HG03066 (cell line): Measurements from ENCODE around the gene TMEM225B.
A peak's percentile ranks its signal among the peaks of the same experiment; 100 is the strongest.
"Not testable (repeated sequence)": the region's sequence is repeated elsewhere in the genome, so short reads cannot be mapped to it uniquely, and the experiment has no call there.

ENCODE experiments used
- ATAC-seq: cut with Tn5 transposase; IDR thresholded peaks from one replicate; pipeline ENCODE4 v1.9.1; 2021; ENCODE audit warnings: low read depth; ENCODE audit not compliant: unreplicated experiment

The TMEM225B gene, protein sequence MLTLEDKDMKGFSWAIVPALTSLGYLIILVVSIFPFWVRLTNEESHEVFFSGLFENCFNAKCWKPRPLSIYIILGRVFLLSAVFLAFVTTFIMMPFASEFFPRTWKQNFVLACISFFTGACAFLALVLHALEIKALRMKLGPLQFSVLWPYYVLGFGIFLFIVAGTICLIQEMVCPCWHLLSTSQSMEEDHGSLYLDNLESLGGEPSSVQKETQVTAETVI

DNA sequence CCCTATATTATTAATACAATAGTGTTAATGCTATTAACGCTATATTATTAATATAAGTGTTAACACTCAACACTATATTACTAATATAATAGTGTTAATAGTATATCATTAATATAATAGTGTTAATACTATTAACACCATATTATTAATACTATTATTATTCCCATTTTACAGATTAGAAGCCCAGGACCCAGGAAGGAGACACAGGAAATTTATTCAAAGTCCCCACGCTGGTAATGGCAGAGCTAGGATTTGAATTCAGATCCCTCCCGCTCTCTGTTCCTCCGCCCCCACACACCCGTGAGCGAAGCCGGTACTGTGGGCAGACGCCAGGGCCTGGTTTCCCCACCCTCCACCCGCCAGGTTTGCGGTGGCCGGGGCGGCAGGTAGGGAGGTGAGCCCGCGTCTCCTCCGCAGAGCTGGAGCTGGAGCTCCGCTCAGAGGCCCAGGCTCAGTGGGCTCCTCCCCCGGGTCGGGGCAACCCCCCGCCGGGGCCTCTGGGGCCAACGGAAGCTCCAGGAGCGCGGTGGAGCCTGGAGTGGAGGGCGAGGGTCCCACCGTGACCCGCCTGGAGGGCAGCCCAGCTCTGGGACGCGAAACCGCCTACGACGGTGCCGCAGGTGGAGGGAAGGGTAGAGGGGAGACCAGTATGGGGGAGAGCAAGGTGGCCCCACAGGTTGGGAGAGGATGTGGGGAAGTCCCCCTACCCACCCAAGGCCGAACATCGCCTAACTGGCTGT lies at the start of gene TMEM225B:
Gene TMEM225B (plus strand): TSS at position 506 of the 740 bp plus-strand sequence. CDS start 6,122 bp downstream, outside the sequence.
- no peak for ATAC-seq

DNA sequence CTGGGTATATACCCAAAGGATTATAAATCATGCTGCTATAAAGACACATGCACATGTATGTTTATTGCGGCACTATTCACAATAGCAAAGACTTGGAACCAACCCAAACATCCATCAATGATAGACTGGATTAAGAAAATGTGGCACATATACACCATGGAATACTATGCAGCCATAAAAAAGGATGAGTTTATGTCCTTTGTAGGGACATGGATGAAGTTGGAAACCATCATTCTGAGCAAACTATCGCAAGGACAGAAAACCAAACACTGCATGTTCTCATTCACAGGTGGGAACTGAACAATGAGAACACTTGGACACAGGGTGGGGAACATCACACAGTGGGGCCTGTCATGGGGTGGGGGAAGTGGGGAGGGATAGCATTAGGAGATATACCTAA lies 48.5 kb upstream of the TMEM225B start:
- not testable (repeated sequence) for ATAC-seq

DNA sequence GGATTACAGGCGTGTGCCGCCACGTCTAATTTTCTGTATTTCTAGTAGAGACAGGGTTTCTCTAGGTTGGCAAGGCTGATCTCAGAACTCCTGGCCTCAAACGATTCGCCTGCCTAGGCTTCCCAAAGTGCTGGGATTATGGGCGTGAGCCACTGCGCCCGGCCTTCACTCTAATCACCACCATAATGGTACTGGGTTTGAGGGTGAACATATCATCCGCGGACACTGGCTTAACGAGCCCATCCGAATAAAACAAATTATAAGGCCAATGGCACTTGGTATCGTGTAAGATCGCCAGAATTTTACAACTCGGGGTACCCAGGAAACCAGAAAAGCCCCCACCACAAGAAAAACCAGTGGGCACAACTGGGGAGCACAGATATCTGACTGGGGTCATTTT lies 46.7 kb upstream of the TMEM225B start:
- no peak for ATAC-seq

DNA sequence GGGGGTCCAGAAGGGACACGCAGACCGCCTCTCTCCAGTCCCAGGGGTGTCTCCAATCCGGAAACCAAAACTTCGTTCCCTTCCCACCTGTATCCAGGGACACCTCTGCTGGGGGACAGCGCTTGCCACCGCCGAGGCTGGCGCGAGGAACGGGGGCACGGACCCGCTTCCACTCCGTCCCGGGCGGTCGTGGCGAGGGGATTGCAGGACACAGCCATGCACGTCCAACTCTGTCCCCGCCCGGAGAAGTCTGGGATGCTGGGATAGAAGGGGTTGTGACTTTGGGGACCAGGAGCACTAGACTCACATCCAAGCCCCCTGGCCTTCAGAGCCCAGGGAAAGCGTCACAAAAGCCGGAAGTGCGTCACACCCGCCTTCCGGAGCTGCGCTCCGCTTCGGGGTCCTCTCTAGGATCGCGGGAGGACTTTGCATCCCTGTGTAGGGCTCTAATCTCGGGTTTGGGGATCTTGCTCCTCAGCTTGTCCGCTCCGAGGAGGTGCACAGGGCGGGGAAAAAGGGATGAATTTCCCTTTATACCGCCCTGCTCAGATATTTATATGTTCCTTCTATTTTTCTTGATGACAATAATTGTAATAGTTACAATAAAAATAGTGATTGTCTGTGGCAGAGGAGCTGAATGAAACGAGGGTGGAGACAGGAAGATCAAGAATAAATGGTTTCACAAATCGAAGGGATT lies 46.2 kb upstream of the TMEM225B start, which contains the start of gene FAM200A:
Gene FAM200A (minus strand): TSS at position 348 of the 697 bp plus-strand sequence. CDS start 3,707 bp downstream, outside the sequence.
- ATAC-seq, result peak; percentile 97

DNA sequence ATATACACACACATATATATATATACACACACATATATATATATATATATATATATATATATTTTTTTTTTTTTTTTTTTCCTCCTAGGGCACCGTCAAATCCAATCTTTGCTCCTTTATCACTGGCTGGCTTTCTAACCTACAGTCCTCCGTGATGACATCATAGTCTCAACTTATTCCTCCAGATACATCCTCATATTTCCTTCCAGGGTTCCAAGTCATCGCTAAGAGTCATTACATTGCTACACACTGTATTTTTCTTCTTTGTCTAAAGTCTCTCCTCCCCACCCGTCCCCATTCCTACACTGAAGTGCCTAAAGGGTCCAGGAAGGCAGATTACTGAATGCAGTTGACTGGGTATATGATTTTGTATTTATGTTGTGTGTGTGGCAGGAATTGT lies 45.0 kb upstream of the TMEM225B start:
- no peak for ATAC-seq

DNA sequence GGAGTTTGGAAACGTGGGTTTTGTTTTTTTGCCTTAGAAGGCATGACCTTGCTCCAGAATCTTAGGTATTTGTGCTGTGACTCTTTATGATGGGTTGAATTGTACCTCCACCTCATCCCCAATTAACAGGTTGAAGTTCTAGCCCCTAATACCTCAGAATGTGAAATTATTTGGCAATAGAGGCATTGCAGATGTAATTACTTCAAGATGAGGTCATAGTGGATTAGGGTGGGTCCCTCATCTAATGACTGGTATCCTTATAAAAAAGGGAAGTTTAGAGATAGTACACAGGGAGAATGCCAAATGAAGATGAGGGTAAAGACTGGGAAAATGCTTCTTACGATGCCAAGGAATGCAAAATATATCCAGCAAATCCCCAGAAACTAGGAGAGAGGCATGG lies 43.1 kb upstream of the TMEM225B start:
- ATAC-seq, result no peak

DNA sequence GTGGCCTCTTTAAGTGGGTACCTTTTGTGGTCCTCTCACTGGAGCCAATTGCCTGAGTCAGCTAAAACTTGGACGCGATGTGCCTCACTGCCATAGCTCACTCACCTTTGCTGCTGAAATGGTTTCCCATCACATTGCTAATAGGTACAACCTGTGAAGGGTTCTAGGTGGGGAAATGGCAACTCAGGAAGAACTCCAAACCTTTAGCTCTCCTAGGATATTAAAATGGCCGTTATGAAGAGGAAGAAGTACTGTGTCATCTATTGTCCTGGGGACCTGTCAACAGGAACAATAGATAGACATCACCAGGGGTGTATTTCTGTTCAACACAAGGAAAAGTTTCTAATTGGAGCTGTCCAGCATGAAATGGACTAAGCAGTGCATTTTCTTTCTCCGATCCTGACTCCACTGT lies 40.9 kb upstream of the TMEM225B start:
- ATAC-seq, result no peak

DNA sequence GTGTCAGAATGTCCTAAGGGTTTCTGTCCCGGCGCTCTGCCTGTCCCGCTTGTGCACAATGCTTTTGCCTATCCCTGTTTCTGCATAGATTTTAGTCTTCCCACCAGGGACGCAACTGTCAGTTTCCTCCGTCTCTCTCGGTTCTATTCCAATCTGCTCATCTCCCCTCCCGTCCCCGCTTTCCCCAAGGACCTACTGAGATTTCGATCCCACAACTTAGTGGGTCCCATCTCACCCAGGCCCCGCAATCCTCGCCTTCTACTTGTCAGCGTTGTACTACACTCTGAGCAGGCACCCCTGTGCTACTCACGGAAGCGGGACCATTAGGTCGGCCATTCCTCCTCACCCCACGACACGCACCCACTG lies 40.1 kb upstream of the TMEM225B start:
- peak; percentile 48 for ATAC-seq

DNA sequence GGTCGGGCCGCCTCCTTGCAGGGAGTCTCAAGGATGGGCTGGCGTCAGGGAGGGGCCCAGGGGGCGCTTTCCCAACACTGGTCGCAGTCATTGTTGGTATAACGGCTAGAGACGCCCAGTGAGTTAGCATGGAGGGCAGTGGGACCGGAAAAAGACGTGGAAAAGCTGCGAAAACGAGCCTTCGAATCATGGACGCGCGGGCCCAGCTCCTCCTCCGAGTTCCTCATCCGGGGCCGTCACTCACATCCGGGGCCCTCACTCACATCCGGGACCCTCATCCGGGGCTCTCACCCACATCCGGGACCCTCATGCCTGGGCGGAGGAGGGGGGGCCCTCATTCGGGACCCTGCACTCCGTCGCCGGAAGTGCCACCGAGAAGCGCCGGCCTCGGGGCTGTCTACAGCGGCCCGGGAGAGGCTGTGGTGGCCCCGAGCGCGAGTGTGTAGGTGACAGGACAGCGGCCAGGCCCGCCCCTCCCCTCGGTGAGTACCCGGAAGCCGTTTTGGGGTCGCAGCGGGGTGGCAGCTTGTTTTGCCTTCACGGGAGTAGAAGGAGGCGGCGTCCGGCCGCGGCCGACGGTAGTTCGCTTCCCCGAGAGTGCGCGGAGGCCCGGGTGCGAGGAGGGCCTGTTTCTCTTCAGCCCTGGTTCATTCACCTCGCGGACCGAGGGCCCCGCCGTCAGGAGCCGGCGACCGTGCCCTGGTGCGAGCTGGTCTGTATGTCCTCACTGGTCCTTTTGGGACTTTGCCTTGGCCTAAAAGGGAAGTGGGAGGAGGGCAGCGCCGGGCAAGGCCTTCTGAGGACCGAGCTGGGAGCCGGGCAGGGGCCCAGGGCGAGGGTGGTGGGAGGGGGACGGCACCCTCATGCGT lies 39.5 kb upstream of the TMEM225B start, which contains the start of gene ZNF655:
Gene ZNF655 (plus strand): TSS at position 337 of the 869 bp plus-strand sequence. CDS start 1,918 bp downstream, outside the sequence.
- ATAC-seq, result peak; percentile 88

DNA sequence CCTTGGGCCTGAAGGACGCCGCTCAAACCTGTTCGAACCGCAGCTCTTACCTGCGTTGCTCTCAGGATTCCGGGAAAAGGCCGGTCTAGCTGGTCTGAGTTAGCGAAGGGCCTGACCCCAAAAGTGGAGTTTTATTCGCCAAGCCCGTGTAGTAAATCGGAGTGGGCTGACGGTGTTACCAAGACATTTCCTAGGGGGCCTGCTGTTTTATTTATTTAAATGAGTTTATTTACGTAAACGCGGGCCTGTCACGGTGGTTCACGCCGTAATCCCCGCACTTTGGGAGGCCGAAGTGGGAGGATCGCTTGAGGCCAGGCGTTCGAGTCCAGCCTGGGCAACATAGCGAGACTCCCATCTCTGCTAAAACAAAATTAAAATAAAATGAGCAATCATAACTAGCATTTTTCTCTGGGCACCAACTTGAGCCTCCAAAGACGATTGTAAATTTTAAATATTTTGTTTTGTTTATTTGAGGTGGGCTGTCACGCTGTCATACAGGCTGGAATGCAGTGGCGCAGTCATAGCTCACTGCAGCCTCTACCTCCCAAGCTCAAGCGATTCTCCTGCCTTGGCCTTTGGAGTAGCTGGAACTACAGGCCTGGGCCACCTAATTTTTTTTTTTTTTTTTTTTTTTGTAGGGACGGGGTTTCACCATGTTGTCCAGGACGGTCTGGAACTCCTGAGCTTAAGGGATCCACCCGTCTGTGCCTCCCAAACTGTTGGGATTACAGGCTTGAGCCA lies 38.7 kb upstream of the TMEM225B start:
- ATAC-seq, result no peak

DNA sequence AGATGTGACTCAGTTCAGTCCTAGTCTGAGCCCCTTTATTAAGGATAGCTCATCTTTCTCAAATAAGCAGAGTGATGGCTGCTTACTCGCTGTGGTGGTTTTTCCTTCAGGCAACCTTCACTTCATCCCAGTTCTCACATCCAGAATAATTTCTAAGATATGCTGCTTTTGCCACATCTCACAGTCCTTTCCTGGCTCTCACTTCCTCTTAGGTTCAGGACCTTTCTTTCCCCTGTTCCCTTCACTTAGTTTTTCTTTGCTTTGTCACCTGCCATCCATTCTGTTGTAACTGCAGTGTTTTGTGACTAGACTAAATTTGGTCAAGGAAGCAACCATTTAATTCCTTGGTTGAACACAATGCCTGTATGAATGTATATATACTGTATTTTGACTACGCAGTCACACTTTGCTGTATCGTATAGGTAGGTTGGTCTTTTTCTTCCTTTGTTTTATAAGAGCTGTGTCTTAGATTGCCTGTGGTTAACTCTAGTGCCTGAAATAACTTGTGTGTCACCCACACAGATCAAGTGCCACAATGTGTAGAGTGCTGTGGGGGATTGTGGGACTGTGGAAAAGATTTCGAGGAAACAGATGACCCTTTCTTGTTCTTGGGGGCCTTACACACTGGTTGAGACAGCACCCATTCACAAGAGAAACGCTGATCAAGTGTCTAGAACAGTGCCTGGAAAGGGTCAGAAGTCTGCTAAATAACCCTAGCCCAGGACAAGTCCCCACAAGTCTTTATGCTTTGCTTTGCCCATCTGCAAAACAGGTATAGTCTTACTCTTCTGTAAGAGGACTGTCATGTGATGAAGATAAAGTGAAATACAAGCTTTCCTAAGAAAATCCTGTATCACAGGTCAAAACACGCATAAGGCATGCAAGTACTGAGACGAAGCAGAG lies 37.0 kb upstream of the TMEM225B start:
- no peak for ATAC-seq

DNA sequence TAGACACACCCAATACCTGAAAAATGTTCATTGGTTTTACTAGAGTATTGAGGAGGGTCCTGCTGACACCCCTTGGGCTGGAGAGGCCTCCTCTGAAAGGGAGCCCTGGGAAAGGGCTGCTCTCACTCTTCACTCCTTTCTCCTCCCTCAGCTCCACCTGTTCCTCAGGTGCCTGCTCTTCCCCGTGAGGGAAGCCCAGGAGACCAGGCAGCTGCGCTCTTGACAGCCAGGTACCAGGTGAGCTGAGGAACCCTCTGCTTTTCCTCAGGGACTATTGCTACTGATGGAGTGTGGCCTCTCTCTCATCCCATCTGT lies 36.4 kb upstream of the TMEM225B start:
- no peak for ATAC-seq

DNA sequence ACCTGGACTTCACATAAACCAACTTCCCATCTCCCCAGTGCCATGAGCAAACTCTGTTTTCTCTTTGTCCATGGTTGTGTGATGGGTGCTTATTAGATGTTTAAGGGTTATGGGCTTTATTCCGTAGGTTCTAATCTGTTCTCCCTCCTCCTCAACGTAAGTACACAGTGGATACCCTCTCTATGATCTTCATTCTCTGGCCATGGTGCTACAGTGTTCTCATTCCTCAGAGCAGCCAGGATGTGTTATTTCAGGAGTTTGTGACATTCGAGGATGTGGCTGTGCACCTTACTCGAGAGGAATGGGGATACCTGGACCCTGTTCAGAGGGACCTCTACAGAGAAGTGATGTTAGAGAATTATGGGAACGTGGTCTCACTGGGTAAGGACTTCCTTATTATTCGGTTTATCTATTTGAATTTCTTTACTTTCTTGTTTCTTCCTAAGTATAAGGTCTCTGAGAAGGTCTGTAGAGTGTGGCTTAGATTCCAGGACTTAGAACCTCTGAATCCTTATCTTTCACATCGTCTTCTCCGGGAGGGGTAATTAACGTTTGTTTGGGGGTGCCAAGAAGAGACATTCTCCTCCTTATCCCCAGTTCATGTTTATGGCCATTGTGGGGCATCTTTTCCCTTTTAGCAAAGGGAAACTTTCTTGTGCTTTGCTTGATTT lies 35.8 kb upstream of the TMEM225B start:
- ATAC-seq, result no peak

DNA sequence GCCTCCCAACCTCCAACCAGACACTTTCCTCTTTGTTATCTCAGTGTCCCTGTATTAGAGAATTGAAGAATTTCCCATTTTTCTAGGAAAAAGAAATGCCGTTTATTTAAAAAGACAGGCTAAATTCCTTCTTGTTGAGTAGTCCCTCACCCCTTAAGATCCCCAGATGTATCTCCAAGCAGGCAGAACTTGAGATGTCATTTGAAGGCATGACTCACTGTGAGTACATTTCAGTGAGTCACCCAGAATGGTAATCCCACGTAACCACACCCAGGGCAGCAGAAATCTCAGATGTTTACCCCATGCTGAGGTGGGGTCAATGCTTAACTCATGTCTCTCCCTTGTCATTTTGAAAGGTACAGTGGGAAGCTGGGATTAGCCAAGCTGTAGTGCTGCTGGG lies 35.2 kb upstream of the TMEM225B start:
- ATAC-seq, result no peak

DNA sequence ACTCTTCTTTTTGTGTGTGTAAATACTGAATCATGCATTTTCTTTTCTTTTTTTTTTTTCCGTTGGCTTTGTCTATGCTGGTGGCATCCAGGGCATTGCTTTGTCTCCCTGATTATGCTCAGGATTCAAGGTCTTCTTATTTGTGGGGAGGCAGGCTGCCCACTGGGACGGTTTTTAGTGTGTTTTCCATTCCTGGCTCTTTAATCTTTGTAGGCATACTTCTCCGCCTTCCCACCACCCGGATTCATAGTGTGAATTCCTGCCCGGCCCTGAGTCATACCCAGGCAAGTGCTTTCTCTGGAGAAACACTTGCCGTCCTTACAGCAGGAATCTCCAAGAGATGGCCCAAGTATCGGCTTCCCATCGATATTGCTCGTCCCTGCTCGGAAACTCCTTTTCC lies 34.4 kb upstream of the TMEM225B start:
- ATAC-seq, result no peak

DNA sequence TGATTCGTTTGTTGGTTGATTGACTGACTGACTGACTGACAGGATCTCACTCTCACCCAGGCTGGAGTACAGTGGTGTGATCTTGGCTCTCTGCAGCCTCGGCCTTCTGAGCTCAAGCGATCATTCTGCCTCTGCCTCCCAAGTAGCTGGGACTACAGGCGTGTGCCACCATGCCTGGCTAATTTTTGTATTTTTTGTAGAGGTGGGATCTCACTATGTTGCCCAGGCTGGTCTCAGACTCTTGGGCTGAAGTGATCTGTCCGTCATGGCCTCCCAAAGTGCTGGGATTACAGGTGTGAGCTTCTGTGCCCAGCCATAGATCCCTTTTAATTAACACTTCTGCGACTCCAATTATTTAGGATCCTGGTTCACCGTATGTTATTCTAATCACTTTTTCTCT lies 29.3 kb upstream of the TMEM225B start:
- not testable (repeated sequence) for ATAC-seq

DNA sequence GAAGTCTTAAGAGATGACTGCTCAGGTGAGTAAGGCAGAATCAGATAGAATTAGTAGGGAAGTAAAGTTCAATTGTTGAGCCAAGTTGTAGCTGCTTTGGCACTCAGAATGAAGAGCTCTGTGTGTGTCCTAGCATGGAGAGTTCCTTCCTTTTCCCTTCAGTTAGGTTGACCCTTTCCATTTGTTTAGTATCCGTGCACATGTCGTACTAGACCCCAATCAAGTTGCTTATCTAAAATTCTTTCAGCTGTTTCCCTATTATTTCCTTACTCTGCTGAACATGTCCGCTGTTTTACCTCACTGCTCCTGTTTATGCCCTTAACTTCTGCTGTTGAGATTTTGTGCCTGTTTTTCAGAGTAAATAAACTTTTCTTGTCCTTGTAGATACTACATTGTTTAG lies 26.3 kb upstream of the TMEM225B start:
- ATAC-seq, result no peak

DNA sequence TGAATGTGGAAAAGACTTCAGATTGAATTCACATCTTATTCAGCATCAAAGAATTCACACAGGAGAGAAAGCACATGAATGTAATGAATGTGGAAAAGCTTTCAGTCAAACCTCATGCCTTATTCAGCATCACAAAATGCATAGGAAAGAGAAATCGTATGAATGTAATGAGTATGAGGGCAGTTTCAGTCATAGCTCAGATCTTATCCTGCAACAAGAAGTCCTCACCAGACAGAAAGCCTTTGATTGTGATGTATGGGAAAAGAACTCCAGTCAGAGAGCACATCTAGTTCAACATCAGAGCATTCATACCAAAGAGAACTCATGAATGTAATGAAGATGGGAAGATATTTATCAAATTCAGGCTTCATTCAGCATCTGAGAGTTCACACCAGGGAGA lies 24.8 kb upstream of the TMEM225B start:
- ATAC-seq, result no peak
